K562 (cell line): Measurements from ENCODE around the gene STK11. TPM values are rescaled to one million over a fixed set of nuclear protein-coding genes. Genes with fewer than 3 reads are reported as not detected.

ENCODE experiments used
- CREB1 ChIP-seq, 2 experiments: sonication (generic) in 1 of 2; formaldehyde crosslinking in 1 of 2; IDR thresholded peaks; 2 replicates each; pipeline versions ENCODE4 v1.6.1 to v1.8.0; 2012 to 2022; ENCODE audit warnings: inconsistent platforms in 1 of 2, mild to moderate bottlenecking in 1 of 2, missing genetic modification reagents in 1 of 2, moderate library complexity in 1 of 2
- FOXA1 ChIP-seq: fragments of 450-650 bp; IDR thresholded peaks from 2 replicates; pipeline ENCODE4 v1.6.1; 2016; ENCODE audit warnings: mild to moderate bottlenecking, borderline replicate concordance
- FOXK1 ChIP-seq: sonication (generic); formaldehyde crosslinking; IDR thresholded peaks from 2 replicates; pipeline ENCODE4 v1.8.0; 2022; ENCODE audit warnings: missing genetic modification reagents, mild to moderate bottlenecking, borderline replicate concordance
- HDAC2 ChIP-seq: fragments of 450-650 bp; IDR thresholded peaks from 2 replicates; pipeline ENCODE4 v1.6.1; 2016; ENCODE audit warnings: mild to moderate bottlenecking
- HMGN3 ChIP-seq: IDR thresholded peaks from 2 replicates; pipeline ENCODE4 v1.6.1; 2011; ENCODE audit warnings: borderline replicate concordance, low read depth, mild to moderate bottlenecking, mixed read lengths, low read length; ENCODE audit not compliant: insufficient read length; ENCODE audit errors: extremely low read depth
- JUND ChIP-seq, 2 experiments: IDR thresholded peaks; 2 replicates in 1 of 2; 3 replicates in 1 of 2; pipeline ENCODE4 v1.6.1; 2011; ENCODE audit warnings: borderline replicate concordance in 2 of 2, low read depth in 2 of 2, low read length in 2 of 2, improper control_type of control experiment in 1 of 2, missing biosample characterization in 1 of 2, missing genetic modification characterization in 1 of 2, missing genetic modification reagents in 1 of 2
- PRPF4 ChIP-seq: fragments of 200-400 bp; formaldehyde crosslinking; IDR thresholded peaks from one replicate; pipeline ENCODE4 v1.6.1; 2017; ENCODE audit warnings: low read length, low read depth, mild to moderate bottlenecking; ENCODE audit not compliant: insufficient read depth, poor library complexity, severe bottlenecking
- RBM15 ChIP-seq: fragments of 200-400 bp; formaldehyde crosslinking; IDR thresholded peaks from 2 replicates; pipeline ENCODE4 v1.6.1; 2018; ENCODE audit warnings: mild to moderate bottlenecking, low read length, moderate library complexity; ENCODE audit not compliant: insufficient read depth
- RREB1 ChIP-seq: fragments of 250-450 bp; sonication (Bioruptor Pico); IDR thresholded peaks from 2 replicates; pipeline ENCODE4 v1.4.0; 2020
- SIN3B ChIP-seq: fragments of 450-650 bp; IDR thresholded peaks from 2 replicates; pipeline ENCODE4 v1.6.1; 2017; ENCODE audit warnings: low read depth, mild to moderate bottlenecking, moderate library complexity
- SIX5 ChIP-seq, 2 experiments: IDR thresholded peaks; 2 replicates each; pipeline ENCODE4 v1.6.1; 2011; ENCODE audit warnings: low read length in 2 of 2, borderline replicate concordance in 1 of 2, low read depth in 1 of 2, mild to moderate bottlenecking in 1 of 2, moderate library complexity in 1 of 2; ENCODE audit not compliant: insufficient read depth in 1 of 2
- TBP ChIP-seq: optimal IDR thresholded peaks from 2 replicates; pipeline ENCODE3; 2011; ENCODE audit warnings: low read depth, low read length, improper control_type of control experiment
- ZNF133 ChIP-seq: fragments of 250-450 bp; sonication (Bioruptor Pico); IDR thresholded peaks from 2 replicates; pipeline ENCODE4 v1.4.0; 2020; ENCODE audit warnings: mild to moderate bottlenecking
- ZNF24 ChIP-seq: fragments of 450-650 bp; IDR thresholded peaks from 2 replicates; pipeline ENCODE4 v1.6.1; 2016
- ZNF644 ChIP-seq: fragments of 200-800 bp; sonication (Bioruptor generic); IDR thresholded peaks from 2 replicates; pipeline ENCODE4 v1.6.1; 2016; ENCODE audit warnings: low read depth, missing genetic modification characterization, missing compliant biosample characterization
- ZNF77 ChIP-seq: fragments of 250-450 bp; sonication (Bioruptor Pico); IDR thresholded peaks from 2 replicates; pipeline ENCODE4 v1.5.0; 2020
- polyA plus RNA-seq, 8 experiments: library from polyadenylated mRNA; depleted of rRNA in 4 of 8; stranded (reverse) in 5 of 8; unstranded in 3 of 8; fragments of >200 nt; fragmentation: Nextera tagmentation in 2 of 8; fragmentation: Illumina TruSeq in 1 of 8; extraction: Ambion mirVana in 2 of 8; extraction: Trizol in 1 of 8; gene quantifications; 2 replicates each; pipeline versions ENCODE4 v1.2.1 to v1.2.3, GENCODE V29; 2011 to 2014; ENCODE audit warnings: inconsistent platforms in 1 of 8, missing spikeins in 1 of 8
- total RNA-seq, 7 experiments: library from RNA; depleted of rRNA in 6 of 7; stranded (reverse); fragments of >200 nt in 6 of 7; fragmentation: Illumina TruSeq in 2 of 7; extraction: Trizol in 2 of 7; gene quantifications; 2 replicates each; pipeline versions ENCODE4 v1.2.1 to v1.2.3, GENCODE V29; 2011 to 2021; ENCODE audit warnings: low replicate concordance in 1 of 7
- TF ChIP-seq, protein P1 (sequence below): fragments of 250-450 bp; sonication (Bioruptor Pico); IDR thresholded peaks from 2 replicates; pipeline ENCODE4 v1.5.0; 2021
- TF ChIP-seq, protein P2 (sequence below), 2 experiments: fragments of 450-650 bp in 1 of 2; sonication (generic) in 1 of 2; formaldehyde crosslinking; conservative IDR thresholded peaks; 2 replicates each; pipeline versions ENCODE4 v1.4.0 to v1.8.1; 2020 to 2022; ENCODE audit warnings: mild to moderate bottlenecking in 1 of 2, missing genetic modification reagents in 1 of 2
- TF ChIP-seq, protein P3 (sequence below): sonication (generic); formaldehyde crosslinking; IDR thresholded peaks from 2 replicates; pipeline ENCODE4 v1.8.0; 2023; ENCODE audit warnings: mild to moderate bottlenecking, missing genetic modification reagents

STK11 gene
- total and polyA plus RNA-seq, 9 of the 15 experiments (the other 6 are each of a cell fraction or from before 2014, with no cell fraction given) = 0.15 to 96.5 (median 31.7) TPM

GRCh38 chr19:1248786-1249297 is 43.3 kb downstream of the STK11 start (continued):
- TF ChIP-seq FOXA1 (no peak), RREB1 (CRISPR knock-in tag) (no peak; the same call in 1 of the 2 replicates), SIX5 (IDR thresholded peaks at IDR 0.05; ENCODE audit: borderline replicate concordance in 1 of 2, insufficient read depth in 1 of 2, low read depth in 1 of 2, low read length in 2 of 2) (no peak), ZNF133 (CRISPR knock-in tag) (no peak), FOXK1 (no peak), CREB1 (IDR thresholded peaks at IDR 0.05) (peak; percentile 15), CREB1 (CRISPR knock-in tag; IDR thresholded peaks at IDR 0.05) (no peak; the same call in 1 of the 2 replicates), TBP (no peak), RBM15 (no peak), ZNF24 (peak; percentile 49; the same call in 1 of the 2 replicates), ZNF77 (no peak), ZNF644 (0 out of 2 replicates have a peak, but pooled peaks have one; percentile 35), JUND (IDR thresholded peaks at IDR 0.05; ENCODE audit: borderline replicate concordance, low read depth, low read length) (peak; percentile 79), JUND (tag; IDR thresholded peaks at IDR 0.05; ENCODE audit: borderline replicate concordance, low read depth, low read length) (peak; percentile 63; the same call in 1 of the 3 replicates), SIN3B (peak; percentile 54), HMGN3 (peak; percentile 75), PRPF4 (no peak), HDAC2 (no peak)
- TF ChIP-seq, protein P1, sequence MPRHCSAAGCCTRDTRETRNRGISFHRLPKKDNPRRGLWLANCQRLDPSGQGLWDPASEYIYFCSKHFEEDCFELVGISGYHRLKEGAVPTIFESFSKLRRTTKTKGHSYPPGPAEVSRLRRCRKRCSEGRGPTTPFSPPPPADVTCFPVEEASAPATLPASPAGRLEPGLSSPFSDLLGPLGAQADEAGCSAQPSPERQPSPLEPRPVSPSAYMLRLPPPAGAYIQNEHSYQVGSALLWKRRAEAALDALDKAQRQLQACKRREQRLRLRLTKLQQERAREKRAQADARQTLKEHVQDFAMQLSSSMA = no peak
- TF ChIP-seq, protein P2, sequence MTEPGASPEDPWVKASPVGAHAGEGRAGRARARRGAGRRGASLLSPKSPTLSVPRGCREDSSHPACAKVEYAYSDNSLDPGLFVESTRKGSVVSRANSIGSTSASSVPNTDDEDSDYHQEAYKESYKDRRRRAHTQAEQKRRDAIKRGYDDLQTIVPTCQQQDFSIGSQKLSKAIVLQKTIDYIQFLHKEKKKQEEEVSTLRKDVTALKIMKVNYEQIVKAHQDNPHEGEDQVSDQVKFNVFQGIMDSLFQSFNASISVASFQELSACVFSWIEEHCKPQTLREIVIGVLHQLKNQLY (CRISPR knock-in tag; conservative IDR thresholded peaks at IDR 0.05) = no peak
- TF ChIP-seq, protein P3, sequence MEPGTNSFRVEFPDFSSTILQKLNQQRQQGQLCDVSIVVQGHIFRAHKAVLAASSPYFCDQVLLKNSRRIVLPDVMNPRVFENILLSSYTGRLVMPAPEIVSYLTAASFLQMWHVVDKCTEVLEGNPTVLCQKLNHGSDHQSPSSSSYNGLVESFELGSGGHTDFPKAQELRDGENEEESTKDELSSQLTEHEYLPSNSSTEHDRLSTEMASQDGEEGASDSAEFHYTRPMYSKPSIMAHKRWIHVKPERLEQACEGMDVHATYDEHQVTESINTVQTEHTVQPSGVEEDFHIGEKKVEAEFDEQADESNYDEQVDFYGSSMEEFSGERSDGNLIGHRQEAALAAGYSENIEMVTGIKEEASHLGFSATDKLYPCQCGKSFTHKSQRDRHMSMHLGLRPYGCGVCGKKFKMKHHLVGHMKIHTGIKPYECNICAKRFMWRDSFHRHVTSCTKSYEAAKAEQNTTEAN (CRISPR knock-in tag) = no peak
